HG02943 (cell line): ENCODE results near the gene FRMD3.

Experiments
- ATAC-seq: cut with Tn5 transposase; IDR thresholded peaks from one replicate; pipeline ENCODE4 v1.9.1; 2021; ENCODE audit warnings: mild to moderate bottlenecking, low read depth, moderate library complexity; ENCODE audit not compliant: unreplicated experiment

FRMD3 gene

DNA sequence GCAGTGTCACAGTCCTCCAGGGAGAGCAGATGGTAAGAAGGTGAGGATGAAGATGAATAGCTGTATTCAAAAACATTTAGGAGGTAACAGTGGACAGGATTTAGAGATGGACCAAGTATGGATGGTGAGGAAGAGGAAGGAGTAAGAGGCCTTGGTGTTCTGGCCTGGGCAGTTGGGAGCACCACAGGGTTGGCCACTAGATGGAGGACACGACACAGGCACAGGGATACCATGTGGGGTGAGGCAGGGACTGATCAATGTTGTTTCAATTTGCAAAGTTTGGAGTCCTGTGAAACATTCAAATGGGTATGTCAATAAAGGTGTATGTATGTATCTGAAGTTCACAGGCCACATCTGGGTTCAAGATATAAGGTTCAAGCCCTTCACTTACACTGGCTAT is 334.2 kb downstream of the FRMD3 start:
- ATAC-seq: no peak

DNA sequence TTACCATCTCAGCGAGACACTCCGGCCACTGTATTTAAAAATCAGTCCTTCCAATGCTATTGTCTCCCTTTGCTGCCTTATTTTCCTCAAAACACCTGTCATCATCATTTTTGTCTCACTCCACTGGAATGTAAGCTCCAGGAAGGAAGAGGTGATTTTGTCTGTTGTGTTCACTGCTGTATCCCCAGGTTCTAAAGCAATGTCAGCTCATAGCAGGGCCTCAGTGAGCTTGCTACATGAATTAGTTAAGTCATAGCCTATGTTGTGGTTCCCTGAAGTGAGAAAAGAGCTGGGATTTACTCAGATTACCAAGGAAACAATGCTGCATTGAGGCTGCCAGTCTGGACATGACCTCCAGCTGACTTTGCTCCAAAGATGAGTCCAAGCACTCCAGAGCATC is 337.7 kb downstream of the FRMD3 start:
- ATAC-seq: no peak

DNA sequence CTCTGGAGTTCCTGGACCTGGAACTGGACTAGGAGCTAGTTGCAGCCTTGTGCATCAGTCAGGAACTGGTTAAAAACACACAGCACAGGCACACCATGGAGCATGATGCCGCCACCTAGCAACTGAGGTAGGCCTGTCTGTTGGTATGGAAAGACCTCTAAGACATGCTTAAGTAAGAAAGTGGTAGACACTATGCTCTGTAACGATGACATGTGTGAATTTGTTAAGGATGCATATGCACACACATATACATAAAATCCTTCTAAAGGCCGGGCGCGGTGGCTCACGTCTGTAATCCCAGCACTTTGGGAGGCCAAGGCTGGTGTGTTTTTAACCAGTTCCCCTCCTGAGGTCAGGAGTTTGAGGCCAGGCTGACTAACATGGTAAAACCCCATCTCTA is 338.4 kb downstream of the FRMD3 start:
- no peak for ATAC-seq

DNA sequence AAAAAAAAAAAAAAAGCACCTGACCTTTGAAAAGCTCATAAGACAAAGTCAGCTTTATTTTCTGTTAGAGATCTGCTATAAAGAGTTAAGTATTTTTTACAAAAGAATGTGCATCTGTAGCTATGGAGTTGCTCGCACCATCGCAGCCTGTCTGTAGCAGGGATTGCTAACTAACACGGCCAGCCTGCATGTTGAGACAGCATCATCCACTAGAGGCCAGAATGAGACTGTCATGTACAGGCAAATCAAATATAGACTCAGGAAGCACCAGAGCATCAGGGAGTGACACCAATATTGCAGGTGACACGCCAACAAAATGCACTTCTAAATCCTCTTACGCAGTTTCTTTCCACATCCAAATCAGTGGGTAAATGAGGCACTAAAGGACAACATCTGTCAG is 339.0 kb downstream of the FRMD3 start:
- ATAC-seq: no peak

DNA sequence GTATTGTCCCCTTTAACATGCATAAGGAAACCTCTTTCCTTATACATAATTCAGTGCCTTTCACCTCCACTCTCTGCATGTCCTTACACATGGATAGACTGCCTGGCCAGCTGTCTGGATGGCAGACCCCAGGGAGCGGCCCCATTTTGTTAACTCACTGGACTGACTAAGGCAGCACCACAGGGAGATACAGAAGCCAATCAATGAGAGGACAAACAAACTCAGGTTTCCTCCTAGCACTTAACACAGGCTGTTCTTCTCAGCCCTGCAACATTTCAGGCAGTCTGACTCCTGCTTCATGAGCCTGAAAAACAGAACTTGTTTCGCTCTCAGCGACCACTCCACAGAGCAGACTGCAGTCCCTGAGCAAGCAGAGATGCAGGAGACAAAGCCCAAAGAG is 339.8 kb downstream of the FRMD3 start:
- ATAC-seq: no peak

DNA sequence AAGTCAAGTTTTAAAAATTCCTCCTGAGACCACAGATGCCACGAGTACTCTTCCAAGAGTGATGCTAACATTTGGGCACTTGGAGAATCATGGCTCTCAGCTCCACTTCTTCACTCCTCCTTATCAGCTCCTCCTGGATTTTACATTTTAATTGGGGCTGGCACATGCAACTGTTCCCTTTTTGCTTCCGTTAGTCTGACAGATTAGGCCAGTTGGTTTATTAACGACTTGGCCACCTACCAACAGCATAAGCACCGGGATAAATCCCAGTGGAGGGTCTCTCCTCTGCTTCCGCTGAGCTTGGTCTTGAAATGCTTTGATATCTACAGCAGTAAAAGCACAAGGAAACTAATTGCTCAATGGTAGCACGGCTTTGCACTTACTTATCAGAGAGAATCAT is 340.6 kb downstream of the FRMD3 start:
- no peak for ATAC-seq

DNA sequence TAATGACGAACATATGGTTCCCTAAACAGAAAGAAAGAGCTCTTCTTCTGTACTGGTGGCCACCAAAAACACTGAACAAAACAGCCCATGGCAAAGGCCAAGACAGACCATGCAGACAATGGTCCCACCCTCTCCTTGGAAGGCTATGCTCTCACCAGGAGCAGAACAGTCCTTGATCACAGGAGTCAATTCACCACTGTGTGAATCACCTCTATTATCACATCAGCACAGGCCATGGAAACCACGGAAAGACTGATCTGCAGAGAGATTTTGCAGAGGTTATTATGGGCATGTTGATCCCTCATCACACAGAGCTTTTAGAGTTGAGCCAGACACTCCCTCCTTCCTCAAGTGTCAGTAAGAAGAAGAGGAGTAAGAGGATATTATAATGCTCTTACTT is 341.3 kb downstream of the FRMD3 start:
- no peak for ATAC-seq
